ENCODE measurements around the gene DNAH1. TPM values are rescaled to one million over a fixed set of nuclear protein-coding genes. Genes with fewer than 3 reads are reported as not detected.

DNAH1 gene
- total RNA-seq, 1 experiment from 2014 or later, result 2.4 TPM

- H3K27ac ChIP-seq (ENCODE audit: low read length), result no peak overlapping the region
- intact Hi-C loops (cut with micrococcal nuclease; ENCODE audit: unreplicated experiment), result no loop called here
- POLR2A ChIA-PET, result no interaction called here
- no TSS peak for BruUV-seq (replicated peaks)
- no peaks in the 10 kb centered on the region for H3K9me3 ChIP-seq (ENCODE audit: control insufficient read depth, insufficient read depth, low read depth, low read length)
- H3K4me1 ChIP-seq (ENCODE audit: control insufficient read depth, insufficient read depth, low read length), result no peaks in the 10 kb centered on the region
- TF ChIP-seq POLR2AphosphoS5 (IDR thresholded peaks at IDR 0.05; ENCODE audit: low read depth, low read length) (no peak), SIN3A (IDR thresholded peaks at IDR 0.05; ENCODE audit: borderline replicate concordance, insufficient read depth, low read depth, low read length) (no peak), TCF7L2 (IDR thresholded peaks at IDR 0.05; ENCODE audit: low read depth, low read length) (no peak), CTCF (IDR thresholded peaks at IDR 0.05) (no peak), REST (IDR thresholded peaks at IDR 0.05; ENCODE audit: insufficient read depth in 1 of 2, low read depth in 2 of 2, low read length in 1 of 2) (no peak)
- CTCF ChIA-PET, result no interaction called here
- H3K4me3 ChIP-seq (ENCODE audit: low read depth in 2 of 2, low read length in 2 of 2), result no peak overlapping the region
- no peaks in the 10 kb centered on the region for H3K27me3 ChIP-seq (ENCODE audit: control insufficient read depth, insufficient read depth, low read length)
- in situ Hi-C loops (cut with HindIII; ENCODE audit: low pct_unique_long_range_greater_than_20kb, low sequenced_read_pairs), result no loop called here
- H3K36me3 ChIP-seq (ENCODE audit: control insufficient read depth, insufficient read depth, low read length), result no peaks in the 10 kb centered on the region
- no peak for ATAC-seq
- no peak for DNase-seq (ENCODE audit: low read depth, low spot score)
Measured at GRCh38 chr3:52372822-52373504, 56.8 kb downstream of the DNAH1 start.

GRCh38 chr3:52373676-52374075 is 57.6 kb downstream of the DNAH1 start:
- Histone ChIP-seq H3K4me1 (ENCODE audit: control insufficient read depth, insufficient read depth, low read length) (no peaks in the 10 kb centered on the region), H3K27ac (ENCODE audit: low read length) (no peak overlapping the region), H3K36me3 (ENCODE audit: control insufficient read depth, insufficient read depth, low read length) (no peaks in the 10 kb centered on the region), H3K27me3 (ENCODE audit: control insufficient read depth, insufficient read depth, low read length) (no peaks in the 10 kb centered on the region), H3K9me3 (ENCODE audit: control insufficient read depth, insufficient read depth, low read depth, low read length) (no peaks in the 10 kb centered on the region), H3K4me3 (ENCODE audit: low read depth in 2 of 2, low read length in 2 of 2) (no peak overlapping the region)
- in situ Hi-C loops (cut with HindIII; ENCODE audit: low pct_unique_long_range_greater_than_20kb, low sequenced_read_pairs) (no loop called here), intact Hi-C loops (cut with micrococcal nuclease; ENCODE audit: unreplicated experiment) (no loop called here)
- ATAC-seq, result no peak
- CTCF ChIA-PET, result no interaction called here
- TF ChIP-seq CTCF (IDR thresholded peaks at IDR 0.05) (no peak), TCF7L2 (IDR thresholded peaks at IDR 0.05; ENCODE audit: low read depth, low read length) (no peak)
- DNase-seq (ENCODE audit: low read depth, low spot score), result no peak
- POLR2A ChIA-PET, result no interaction called here
- BruUV-seq (replicated peaks), result no TSS peak

Measured in Panc1 (cell line).